GM12878 (cell line): ENCODE results near the gene JMJD6. TPM values are rescaled to one million over a fixed set of nuclear protein-coding genes. Genes with fewer than 3 reads are reported as not detected.

Source experiments
- ATAC-seq: fragments of 200-7000 bp; cut with Tn5 transposase; 3 replicates; pipeline ENCODE4 v1.9.1; 2020; ENCODE audit warnings: mild to moderate bottlenecking, moderate library complexity
- BruUV-seq: library from RNA; stranded (reverse); fragments of 400-500 nt; replicated peaks from 2 replicates; lab custom pipeline; 2021; lab: Mats Ljungman, UMichigan
- CTCF ChIA-PET: fragments of 300-600 bp; sonication (Branson Sonifier 250); formaldehyde crosslinking; extraction: SDS; loops from one replicate; lab custom pipeline; 2021; ENCODE audit warnings: inconsistent platforms; lab: Yijun Ruan, JAX
- POLR2A ChIA-PET: fragments of 350-600 bp; formaldehyde crosslinking; extraction: SDS; loops from one replicate; lab custom pipeline; 2021; ENCODE audit warnings: inconsistent platforms; lab: Charles Lee
- RAD21 ChIA-PET: fragments of 300-600 bp; sonication (Branson Sonifier 250); formaldehyde crosslinking; loops from one replicate; lab custom pipeline; 2023; ENCODE audit warnings: antibody characterized with exemption; ENCODE audit not compliant: unreplicated experiment; lab: Charles Lee
- SMC1A ChIA-PET: fragments of 300-600 bp; sonication (Branson Sonifier 250); formaldehyde crosslinking; loops from one replicate; lab custom pipeline; 2023; ENCODE audit not compliant: unreplicated experiment, uncharacterized antibody; lab: Charles Lee
- DNase-seq: peaks from one replicate; pipeline ENCODE4 v3.0.0-alpha.2; 2011; ENCODE audit warnings: low read depth, low spot score
- FAIRE-seq: peaks from 3 replicates; lab custom pipeline; 2011; peaks lifted over from hg19 to GRCh38; lab: Jason Lieb, UNC
- H2AFZ ChIP-seq: 2 replicates; pipeline ENCODE4 v1.6.0; 2011; ENCODE audit warnings: low read depth, low read length, control low read depth; ENCODE audit not compliant: control insufficient read depth
- H3K27ac ChIP-seq: 2 replicates; pipeline ENCODE4 v1.5.1; 2011; ENCODE audit warnings: control low read depth; ENCODE audit not compliant: control insufficient read depth, insufficient read depth
- H3K27me3 ChIP-seq, 2 experiments: replicated peaks in 1 of 2; 2 replicates each; pipeline versions ENCODE4 v1.6.0 to v1.6.1; 2011; ENCODE audit warnings: low read length in 1 of 2; ENCODE audit not compliant: control insufficient read depth in 2 of 2, insufficient read depth in 2 of 2
- H3K36me3 ChIP-seq, 2 experiments: 2 replicates each; pipeline ENCODE4 v1.5.1; 2011; ENCODE audit warnings: low read length in 1 of 2; ENCODE audit not compliant: control insufficient read depth in 2 of 2, insufficient read depth in 2 of 2
- H3K4me1 ChIP-seq: 2 replicates; pipeline ENCODE4 v1.6.1; 2011; ENCODE audit warnings: mild to moderate bottlenecking, low read length, moderate library complexity, mixed read lengths; ENCODE audit not compliant: control insufficient read depth, insufficient read depth
- H3K4me2 ChIP-seq: 2 replicates; pipeline ENCODE4 v1.6.0; 2011; ENCODE audit warnings: control low read depth; ENCODE audit not compliant: control insufficient read depth, insufficient read depth
- H3K4me3 ChIP-seq: fragments of 200-600 bp; sonication (generic); 2 replicates; pipeline ENCODE4 v1.5.1; 2016
- H3K79me2 ChIP-seq: 2 replicates; pipeline ENCODE4 v1.6.0; 2011; ENCODE audit warnings: low read length; ENCODE audit not compliant: control insufficient read depth, insufficient read depth
- H3K9ac ChIP-seq: 2 replicates; pipeline ENCODE4 v1.8.0; 2011; ENCODE audit warnings: low read length, control low read depth, mixed read lengths; ENCODE audit not compliant: control insufficient read depth, insufficient read depth
- H3K9me3 ChIP-seq: replicated peaks from 3 replicates; pipeline ENCODE4 v1.5.1; 2011; ENCODE audit warnings: mild to moderate bottlenecking, low read length; ENCODE audit not compliant: control insufficient read depth, insufficient read depth
- H4K20me1 ChIP-seq: 2 replicates; pipeline ENCODE4 v1.6.0; 2011; ENCODE audit not compliant: control insufficient read depth, insufficient read depth
- CHD2 ChIP-seq: IDR thresholded peaks from 2 replicates; pipeline ENCODE4 v1.6.1; 2011; ENCODE audit warnings: low read depth, low read length, improper control_type of control experiment, borderline replicate concordance
- DPF2 ChIP-seq: fragments of 450-650 bp; IDR thresholded peaks from 2 replicates; pipeline ENCODE4 v1.6.1; 2017; ENCODE audit warnings: mild to moderate bottlenecking
- ETV6 ChIP-seq, 2 experiments: fragments of 450-650 bp in 1 of 2; IDR thresholded peaks in 1 of 2; conservative IDR thresholded peaks in 1 of 2; 2 replicates each; pipeline ENCODE4 v1.6.1; 2014; ENCODE audit warnings: antibody characterized with exemption in 1 of 2, borderline replicate concordance in 1 of 2, low read depth in 1 of 2, mild to moderate bottlenecking in 1 of 2, moderate library complexity in 1 of 2
- IKZF1 ChIP-seq: fragments of 450-650 bp; conservative IDR thresholded peaks from 2 replicates; pipeline ENCODE4 v1.6.1; 2017; ENCODE audit warnings: antibody characterized with exemption, mild to moderate bottlenecking
- IKZF2 ChIP-seq, 2 experiments: fragments of 450-650 bp; IDR thresholded peaks; 2 replicates each; pipeline ENCODE4 v1.6.1; 2017; ENCODE audit warnings: mild to moderate bottlenecking in 2 of 2, moderate library complexity in 2 of 2
- LARP7 ChIP-seq: fragments of 450-650 bp; IDR thresholded peaks from 2 replicates; pipeline ENCODE4 v1.6.1; 2017; ENCODE audit warnings: mild to moderate bottlenecking
- NBN ChIP-seq: fragments of 450-650 bp; IDR thresholded peaks from 2 replicates; pipeline ENCODE4 v1.6.1; 2016
- RFX5 ChIP-seq: IDR thresholded peaks from 2 replicates; pipeline ENCODE4 v1.6.1; 2011; ENCODE audit warnings: low read depth, low read length, improper control_type of control experiment
- ZNF217 ChIP-seq: fragments of 450-650 bp; IDR thresholded peaks from 2 replicates; pipeline ENCODE4 v1.6.1; 2017; ENCODE audit warnings: antibody characterized with exemption, mild to moderate bottlenecking
- WGBS: methylation state at CpG from one replicate; pipeline ENCODE4 v1.1.6; 2016; ENCODE audit warnings: low lambda C conversion rate; ENCODE audit not compliant: insufficient replicate concordance, insufficient coverage; ENCODE audit errors: missing lambda C conversion rate; 5-methylcytosine and 5-hydroxymethylcytosine counted together
- in situ Hi-C: fragments of 300-500 bp; cut with MboI; formaldehyde crosslinking; loops from 9 replicates; pipeline ENCODE4 v1.14.3; 2018; ENCODE audit warnings: mixed read lengths
- intact Hi-C: fragments of 100-400 bp; cut with micrococcal nuclease; formaldehyde crosslinking; loops from one replicate; pipeline ENCODE4 v1.14.2; 2022; ENCODE audit not compliant: unreplicated experiment
- polyA plus RNA-seq, 11 experiments: library from polyadenylated mRNA; depleted of rRNA in 4 of 11; unstranded in 6 of 11; stranded (reverse) in 5 of 11; fragments of >200 nt; fragmentation: Nextera tagmentation in 4 of 11; fragmentation: Illumina TruSeq in 1 of 11; extraction: Ambion mirVana in 4 of 11; extraction: Trizol in 1 of 11; gene quantifications; 1 replicate in 1 of 11; 2 replicates in 10 of 11; pipeline versions ENCODE4 v1.2.1 to v1.2.3, GENCODE V29; 2011 to 2016; ENCODE audit warnings: inconsistent platforms in 2 of 11, missing spikeins in 2 of 11, low read depth in 1 of 11
- total RNA-seq, 4 experiments: library from RNA; depleted of rRNA in 3 of 4; stranded (reverse); fragments of >200 nt in 3 of 4; fragmentation: Illumina TruSeq in 1 of 4; extraction: Trizol in 1 of 4; gene quantifications; 2 replicates each; pipeline versions ENCODE4 v1.2.1 to v1.2.3, GENCODE V29; 2013 to 2021
- TF ChIP-seq, protein P1 (sequence below): fragments of 450-650 bp; IDR thresholded peaks from 2 replicates; pipeline ENCODE4 v1.6.1; 2018; ENCODE audit warnings: borderline replicate concordance, mild to moderate bottlenecking; ENCODE audit not compliant: partially characterized antibody
- TF ChIP-seq, protein P2 (sequence below): IDR thresholded peaks from 2 replicates; pipeline ENCODE4 v1.6.1; 2012; ENCODE audit warnings: low read depth, low read length, improper control_type of control experiment
- TF ChIP-seq, protein P3 (sequence below): IDR thresholded peaks from 2 replicates; pipeline ENCODE4 v1.6.1; 2012; ENCODE audit warnings: improper control_type of control experiment, low read depth, low read length; ENCODE audit not compliant: insufficient replicate concordance

Gene JMJD6
- total and polyA plus RNA-seq, 10 of the 15 experiments (the other 5 are each of a cell fraction or from before 2014, with no cell fraction given): 1.2 to 36.0 (median 22.2) TPM

DNA sequence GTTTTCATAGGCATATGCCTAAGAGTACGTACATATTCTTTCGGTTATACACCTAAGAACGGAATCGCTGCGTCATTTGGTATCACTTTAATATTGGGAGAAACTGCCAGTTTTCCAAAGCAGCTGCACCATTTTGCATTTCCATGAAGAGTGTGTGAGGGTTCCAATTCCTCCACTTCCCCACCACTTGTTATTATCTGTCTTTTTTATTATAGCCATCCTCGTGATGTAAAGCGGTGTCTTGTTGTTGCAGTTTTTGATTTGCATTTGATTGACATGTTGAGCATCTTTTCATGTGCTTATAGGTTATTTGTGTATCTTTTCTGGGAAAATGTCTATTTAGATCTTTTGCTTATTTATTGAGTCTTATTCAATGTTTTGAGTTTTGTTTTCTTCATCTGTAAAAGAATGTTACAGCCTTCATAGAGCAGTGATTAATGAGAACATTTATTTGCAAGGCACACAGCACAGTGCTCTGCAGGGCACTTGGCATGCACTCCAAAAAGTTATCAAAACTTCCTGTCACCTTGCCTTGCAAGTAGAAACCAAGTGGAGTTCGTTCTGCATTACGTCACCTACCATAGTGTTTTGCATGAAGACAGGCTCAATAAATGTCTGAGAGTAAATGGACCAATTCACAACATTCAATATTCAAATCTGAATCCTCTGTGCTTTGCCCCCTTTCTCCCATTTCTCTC is 56.2 kb downstream of the JMJD6 start:
- Histone ChIP-seq H3K4me3 (no peak overlapping the region), H4K20me1 (no peaks in the 10 kb centered on the region), H3K36me3 (no peaks in the 10 kb centered on the region), H3K79me2 (no peaks in the 10 kb centered on the region), H2AFZ (no peak overlapping the region), H3K4me1 (peaks cover 5% of the 10 kb centered on the region), H3K9ac (no peak overlapping the region), H3K27ac (no peak overlapping the region), H3K9me3 (no peaks in the 10 kb centered on the region; the same call in 2 of the 3 replicates), H3K27me3 (no peaks in the 10 kb centered on the region; a peak in 1 of 4 replicates), H3K4me2 (no peak overlapping the region)
- ATAC-seq (no peak), FAIRE-seq (no peak), DNase-seq (no peak)
- intact Hi-C loops (no loop called here), in situ Hi-C loops (no loop called here)
- BruUV-seq: no TSS peak
- SMC1A ChIA-PET: no interaction called here
- RAD21 ChIA-PET: no interaction called here
- CTCF ChIA-PET: interaction anchor here (1.0 to 2.7 kb wide), 3 partner anchors 11 to 110 kb away, joined by 3 to 27 read pairs (median 4); no protein-coding TSS in a partner anchor
- POLR2A ChIA-PET: interaction anchor here (0.6 kb wide), 1 partner anchor 644 kb away, joined by 3 read pairs; no protein-coding TSS in a partner anchor
- WGBS: 93% methylated on average over 9 of the region's 9 CpGs
- TF ChIP-seq NBN (no peak), ETV6 (conservative IDR thresholded peaks at IDR 0.05 in 1 of 2, IDR thresholded peaks at IDR 0.05 in 1 of 2; ENCODE audit: borderline replicate concordance in 1 of 2, low read depth in 1 of 2) (no peak), RFX5 (no peak), ZNF217 (no peak), IKZF2 (IDR thresholded peaks at IDR 0.05) (no peak), IKZF1 (no peak), DPF2 (no peak), CHD2 (no peak), LARP7 (no peak)
- TF ChIP-seq, protein P1, sequence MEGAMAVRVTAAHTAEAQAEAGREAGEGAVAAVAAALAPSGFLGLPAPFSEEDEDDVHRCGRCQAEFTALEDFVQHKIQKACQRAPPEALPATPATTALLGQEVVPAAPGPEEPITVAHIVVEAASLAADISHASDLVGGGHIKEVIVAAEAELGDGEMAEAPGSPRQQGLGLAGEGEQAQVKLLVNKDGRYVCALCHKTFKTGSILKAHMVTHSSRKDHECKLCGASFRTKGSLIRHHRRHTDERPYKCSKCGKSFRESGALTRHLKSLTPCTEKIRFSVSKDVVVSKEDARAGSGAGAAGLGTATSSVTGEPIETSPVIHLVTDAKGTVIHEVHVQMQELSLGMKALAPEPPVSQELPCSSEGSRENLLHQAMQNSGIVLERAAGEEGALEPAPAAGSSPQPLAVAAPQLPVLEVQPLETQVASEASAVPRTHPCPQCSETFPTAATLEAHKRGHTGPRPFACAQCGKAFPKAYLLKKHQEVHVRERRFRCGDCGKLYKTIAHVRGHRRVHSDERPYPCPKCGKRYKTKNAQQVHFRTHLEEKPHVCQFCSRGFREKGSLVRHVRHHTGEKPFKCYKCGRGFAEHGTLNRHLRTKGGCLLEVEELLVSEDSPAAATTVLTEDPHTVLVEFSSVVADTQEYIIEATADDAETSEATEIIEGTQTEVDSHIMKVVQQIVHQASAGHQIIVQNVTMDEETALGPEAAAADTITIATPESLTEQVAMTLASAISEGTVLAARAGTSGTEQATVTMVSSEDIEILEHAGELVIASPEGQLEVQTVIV: no peak
- TF ChIP-seq, protein P2, sequence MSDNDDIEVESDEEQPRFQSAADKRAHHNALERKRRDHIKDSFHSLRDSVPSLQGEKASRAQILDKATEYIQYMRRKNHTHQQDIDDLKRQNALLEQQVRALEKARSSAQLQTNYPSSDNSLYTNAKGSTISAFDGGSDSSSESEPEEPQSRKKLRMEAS: no peak
- TF ChIP-seq, protein P3, sequence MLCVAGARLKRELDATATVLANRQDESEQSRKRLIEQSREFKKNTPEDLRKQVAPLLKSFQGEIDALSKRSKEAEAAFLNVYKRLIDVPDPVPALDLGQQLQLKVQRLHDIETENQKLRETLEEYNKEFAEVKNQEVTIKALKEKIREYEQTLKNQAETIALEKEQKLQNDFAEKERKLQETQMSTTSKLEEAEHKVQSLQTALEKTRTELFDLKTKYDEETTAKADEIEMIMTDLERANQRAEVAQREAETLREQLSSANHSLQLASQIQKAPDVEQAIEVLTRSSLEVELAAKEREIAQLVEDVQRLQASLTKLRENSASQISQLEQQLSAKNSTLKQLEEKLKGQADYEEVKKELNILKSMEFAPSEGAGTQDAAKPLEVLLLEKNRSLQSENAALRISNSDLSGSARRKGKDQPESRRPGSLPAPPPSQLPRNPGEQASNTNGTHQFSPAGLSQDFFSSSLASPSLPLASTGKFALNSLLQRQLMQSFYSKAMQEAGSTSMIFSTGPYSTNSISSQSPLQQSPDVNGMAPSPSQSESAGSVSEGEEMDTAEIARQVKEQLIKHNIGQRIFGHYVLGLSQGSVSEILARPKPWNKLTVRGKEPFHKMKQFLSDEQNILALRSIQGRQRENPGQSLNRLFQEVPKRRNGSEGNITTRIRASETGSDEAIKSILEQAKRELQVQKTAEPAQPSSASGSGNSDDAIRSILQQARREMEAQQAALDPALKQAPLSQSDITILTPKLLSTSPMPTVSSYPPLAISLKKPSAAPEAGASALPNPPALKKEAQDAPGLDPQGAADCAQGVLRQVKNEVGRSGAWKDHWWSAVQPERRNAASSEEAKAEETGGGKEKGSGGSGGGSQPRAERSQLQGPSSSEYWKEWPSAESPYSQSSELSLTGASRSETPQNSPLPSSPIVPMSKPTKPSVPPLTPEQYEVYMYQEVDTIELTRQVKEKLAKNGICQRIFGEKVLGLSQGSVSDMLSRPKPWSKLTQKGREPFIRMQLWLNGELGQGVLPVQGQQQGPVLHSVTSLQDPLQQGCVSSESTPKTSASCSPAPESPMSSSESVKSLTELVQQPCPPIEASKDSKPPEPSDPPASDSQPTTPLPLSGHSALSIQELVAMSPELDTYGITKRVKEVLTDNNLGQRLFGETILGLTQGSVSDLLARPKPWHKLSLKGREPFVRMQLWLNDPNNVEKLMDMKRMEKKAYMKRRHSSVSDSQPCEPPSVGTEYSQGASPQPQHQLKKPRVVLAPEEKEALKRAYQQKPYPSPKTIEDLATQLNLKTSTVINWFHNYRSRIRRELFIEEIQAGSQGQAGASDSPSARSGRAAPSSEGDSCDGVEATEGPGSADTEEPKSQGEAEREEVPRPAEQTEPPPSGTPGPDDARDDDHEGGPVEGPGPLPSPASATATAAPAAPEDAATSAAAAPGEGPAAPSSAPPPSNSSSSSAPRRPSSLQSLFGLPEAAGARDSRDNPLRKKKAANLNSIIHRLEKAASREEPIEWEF: no peak
